ENCODE measurements around the gene ZFPM1.
"Not testable (repeated sequence)": the region's sequence is repeated elsewhere in the genome, so short reads cannot be mapped to it uniquely, and the experiment has no call there.

ZFPM1 gene

DNA sequence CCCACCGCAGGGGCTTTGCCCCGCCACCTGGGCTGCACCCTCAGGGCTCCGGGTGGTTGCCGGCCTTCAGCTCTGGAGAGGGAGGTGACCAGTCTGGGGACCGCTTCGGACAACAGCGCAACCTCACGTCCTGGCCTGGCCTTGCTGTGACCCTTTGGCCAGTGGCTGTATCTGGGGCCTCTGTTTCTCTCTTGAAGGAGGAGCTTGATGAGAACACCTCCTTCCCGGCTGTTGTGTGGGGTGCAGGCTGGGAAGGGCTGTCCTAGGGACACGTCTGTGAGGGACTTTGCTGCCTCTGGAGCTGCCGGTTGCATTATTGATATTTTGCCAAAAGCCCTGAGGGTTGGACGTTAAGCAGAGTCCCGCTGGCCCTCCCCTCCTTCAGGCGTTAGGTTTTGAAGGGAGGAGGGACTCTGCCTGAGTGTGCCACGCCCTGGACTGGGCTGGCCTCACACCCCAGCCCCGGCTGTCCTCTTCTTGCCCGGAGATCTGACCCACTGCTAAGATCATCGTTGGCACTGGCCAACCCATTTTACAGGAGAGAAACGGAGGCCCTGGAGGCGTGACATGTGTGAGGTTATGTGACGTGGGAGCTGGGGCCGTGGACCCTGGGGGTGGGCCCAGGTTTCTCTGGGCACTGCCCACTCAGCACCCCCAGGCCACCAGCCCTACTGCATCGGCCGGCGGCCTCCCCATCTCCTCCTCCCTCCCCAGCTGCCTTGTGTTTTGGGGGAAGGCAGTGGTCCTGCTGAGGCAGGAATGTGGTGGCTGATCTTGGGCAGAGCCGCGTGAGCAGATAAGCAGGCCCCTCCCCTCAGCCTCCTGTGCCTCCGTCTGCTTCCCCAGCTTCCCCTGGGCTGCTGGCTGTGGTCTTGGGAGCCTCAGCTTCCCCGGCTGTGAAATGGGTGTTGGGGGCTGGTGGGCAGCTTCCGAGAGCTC lies 8.5 kb downstream of the ZFPM1 start:
- no peak overlapping the region for H3K4me3 ChIP-seq (ENCODE audit: low read depth, low read length)
- no peak for DNase-seq (ENCODE audit: low read depth)

DNA sequence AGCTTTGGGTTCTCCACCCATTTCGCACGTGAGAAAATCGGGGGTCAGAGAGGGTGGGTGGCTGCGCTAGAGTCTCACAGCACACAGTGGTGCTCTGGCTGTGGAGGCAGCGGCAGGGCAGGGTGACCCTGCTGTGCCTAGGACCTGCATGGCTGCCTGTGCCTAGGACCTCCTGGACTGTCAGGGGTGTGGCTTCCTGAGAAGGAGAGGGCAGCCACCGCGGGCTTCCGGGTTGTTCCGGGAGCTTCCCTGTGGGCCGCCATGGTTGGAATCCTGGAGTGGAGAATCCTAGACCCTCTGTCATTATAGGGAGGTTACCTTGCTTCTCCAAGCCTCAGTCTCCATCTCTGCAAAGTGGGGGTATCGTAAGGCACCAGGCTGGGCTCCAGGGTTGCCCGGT lies 9.3 kb downstream of the ZFPM1 start:
- no peak overlapping the region for H3K4me3 ChIP-seq (ENCODE audit: low read depth, low read length)
- no peak for DNase-seq (ENCODE audit: low read depth)

DNA sequence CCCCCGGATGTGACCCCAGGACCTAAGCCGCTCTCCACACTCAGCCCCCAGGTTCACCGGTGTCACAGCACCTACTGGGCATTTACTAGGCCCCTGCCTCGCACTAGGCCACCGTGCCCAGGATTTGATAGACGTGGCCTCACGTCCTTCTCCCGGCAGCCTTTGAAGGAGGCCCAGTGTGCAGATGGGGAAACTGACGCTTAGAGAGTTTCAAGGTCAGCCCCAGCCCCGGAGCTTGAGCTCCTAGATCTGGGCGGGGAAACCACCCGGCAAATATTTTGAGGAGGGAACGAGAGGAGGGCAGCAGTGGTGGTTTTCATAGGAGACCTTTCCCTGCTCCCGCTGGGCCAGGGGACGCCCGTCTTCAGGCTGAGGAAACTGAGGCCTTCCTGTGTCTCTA lies 10.3 kb downstream of the ZFPM1 start:
- H3K4me3 ChIP-seq (ENCODE audit: low read depth, low read length), result no peak overlapping the region

DNA sequence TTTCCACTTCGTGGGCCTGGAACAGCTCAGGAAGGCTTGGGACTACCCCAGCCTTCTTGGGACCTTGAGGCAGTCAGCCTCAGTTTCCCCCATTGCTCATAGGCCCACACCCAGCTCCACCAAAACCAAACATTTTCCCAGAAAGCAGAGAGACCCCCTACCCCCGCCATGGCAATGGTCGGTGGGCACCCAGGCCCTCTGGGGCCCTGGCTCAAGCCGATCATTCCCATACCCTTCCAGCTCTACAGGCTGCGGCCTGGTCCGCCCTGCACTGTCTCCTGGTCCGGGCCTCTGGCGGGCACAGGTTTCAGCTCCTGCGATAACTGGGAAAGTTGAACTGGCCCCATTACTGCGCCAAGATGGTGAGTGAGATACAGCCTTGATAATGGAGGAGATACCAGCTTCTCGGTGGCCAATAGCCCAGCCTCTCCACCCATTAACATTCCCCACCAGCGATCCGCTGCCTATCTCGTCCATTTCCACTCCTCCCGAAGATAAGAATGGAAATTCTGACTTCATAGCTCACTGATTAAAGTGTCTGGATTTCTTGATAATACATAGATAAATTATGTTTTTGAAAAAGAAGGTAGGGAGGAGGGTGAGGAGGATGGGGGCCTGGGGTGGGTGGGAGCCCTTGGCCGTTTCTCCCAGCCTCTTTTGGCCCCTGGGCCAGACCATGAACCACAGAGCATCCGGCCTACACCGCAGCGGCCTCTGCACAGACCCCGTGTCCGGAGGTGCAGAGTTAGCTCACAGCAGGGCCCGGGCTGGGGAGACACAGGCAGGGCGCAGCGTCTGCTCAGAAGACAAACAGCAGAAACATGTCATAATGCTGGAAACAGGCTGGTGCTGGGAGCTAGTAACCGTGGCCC lies 11.6 kb downstream of the ZFPM1 start:
- no peak for DNase-seq (ENCODE audit: low read depth)
- no peak overlapping the region for H3K4me3 ChIP-seq (ENCODE audit: low read depth, low read length)

More for the DNA sequence above, 10.3 kb downstream of the ZFPM1 start:
- no peak for DNase-seq (ENCODE audit: low read depth)

DNA sequence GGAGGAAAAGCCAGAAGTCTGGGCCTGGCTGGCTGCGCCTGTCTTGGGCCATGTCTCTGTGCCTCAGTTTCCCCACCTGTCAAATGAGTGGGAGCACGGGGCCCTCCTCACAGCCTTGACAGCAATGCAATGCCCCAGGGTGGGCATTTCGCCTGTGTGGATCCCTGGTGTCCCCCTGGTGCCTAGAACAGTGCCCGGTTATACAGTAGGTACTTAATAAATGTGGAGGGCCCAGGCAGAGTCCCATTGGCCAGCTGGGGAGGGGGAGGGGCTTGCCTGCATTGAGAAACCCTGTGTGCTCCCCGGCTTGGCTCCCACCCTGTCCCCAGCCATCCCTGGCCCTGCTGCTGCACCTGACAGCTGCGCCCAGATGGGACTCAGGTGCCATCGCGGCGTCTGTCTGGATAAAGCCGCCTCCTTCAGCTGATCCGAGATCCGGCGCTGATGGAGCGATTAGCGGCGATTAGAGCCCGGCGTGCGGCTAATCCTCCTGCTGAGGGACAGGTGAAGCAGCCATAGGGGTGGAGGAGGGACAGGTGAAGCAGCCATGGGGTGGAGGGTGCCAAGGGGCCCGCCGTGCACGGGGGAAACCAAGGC lies 12.4 kb downstream of the ZFPM1 start:
- no peak overlapping the region for H3K4me3 ChIP-seq (ENCODE audit: low read depth, low read length)
- DNase-seq (ENCODE audit: low read depth), result no peak

DNA sequence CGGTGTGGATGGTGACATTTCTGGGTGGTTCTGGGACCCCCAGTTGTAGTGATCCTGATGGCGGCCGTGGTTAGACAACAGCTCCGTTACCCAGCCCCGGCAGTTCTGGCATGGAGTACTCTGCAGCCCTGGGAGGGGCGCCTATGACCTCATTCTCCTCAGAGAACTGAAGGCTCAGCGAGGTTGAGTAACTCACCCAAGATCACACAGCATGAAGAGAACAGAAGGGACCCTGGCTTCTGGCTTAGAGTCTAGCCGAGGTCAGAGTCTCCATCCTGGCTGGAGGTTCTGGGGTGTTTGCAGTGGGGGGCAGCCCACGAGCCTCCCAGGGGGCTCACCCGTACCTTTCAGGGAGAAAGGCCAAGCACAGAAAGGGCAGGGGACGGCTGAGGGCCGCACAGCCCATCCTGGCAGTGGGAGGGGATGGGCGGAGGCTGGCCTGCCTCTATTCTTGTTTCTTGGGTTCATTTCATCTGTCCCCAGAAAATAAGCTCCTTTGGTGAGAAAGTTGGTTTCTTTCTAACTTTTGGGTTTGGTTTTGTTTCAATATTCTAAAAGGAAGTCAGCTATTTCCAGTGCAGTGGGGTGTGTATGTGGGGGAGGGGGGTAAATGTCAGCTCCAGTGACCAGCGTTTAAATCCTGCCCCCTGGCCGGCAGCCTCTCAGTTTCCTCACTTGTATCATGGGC lies 13.2 kb downstream of the ZFPM1 start:
- no peak overlapping the region for H3K4me3 ChIP-seq (ENCODE audit: low read depth, low read length)
- DNase-seq (ENCODE audit: low read depth), result no peak

DNA sequence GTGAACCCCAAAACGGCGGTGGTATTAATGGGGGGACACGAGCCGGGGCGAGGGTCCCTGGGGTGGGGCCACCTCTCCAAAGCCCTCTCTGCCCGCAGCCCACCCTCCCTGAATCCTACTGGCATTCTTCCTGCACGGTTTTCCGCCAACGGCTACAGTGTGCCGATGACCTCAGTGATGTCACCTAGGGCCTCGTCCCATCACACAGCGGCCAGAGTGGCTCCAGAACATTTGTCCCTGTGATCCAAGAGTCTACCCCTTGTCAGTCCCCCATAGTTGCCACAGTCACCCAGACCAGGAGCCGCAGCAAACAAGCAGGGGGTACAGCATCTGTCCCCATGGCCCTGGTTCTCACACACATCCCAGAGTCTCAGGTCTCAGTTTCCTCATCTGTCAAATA lies 13.9 kb downstream of the ZFPM1 start:
- no peak overlapping the region for H3K4me3 ChIP-seq (ENCODE audit: low read depth, low read length)
- no peak for DNase-seq (ENCODE audit: low read depth)

DNA sequence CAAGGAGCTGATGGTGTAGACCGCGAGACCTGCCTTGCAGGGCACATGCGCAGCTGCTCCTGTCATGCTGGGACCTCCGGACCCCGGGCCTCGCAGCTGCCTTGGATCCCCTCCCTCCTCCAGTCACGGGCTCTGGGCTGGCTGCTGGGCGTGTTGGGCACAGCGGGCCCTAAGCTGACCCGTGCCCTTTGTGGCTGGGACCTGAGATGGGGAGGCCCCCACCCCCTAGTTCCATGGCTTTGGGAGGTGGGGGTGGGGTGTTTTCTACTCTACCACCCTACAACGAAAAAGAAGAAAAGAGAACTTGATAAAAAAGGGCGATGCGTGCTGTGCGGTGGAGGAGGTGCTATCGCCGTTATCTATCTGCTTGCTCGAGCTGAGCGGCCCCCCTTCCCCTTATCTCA lies 14.5 kb downstream of the ZFPM1 start:
- DNase-seq (ENCODE audit: low read depth), result no peak
- no peak overlapping the region for H3K4me3 ChIP-seq (ENCODE audit: low read depth, low read length)

DNA sequence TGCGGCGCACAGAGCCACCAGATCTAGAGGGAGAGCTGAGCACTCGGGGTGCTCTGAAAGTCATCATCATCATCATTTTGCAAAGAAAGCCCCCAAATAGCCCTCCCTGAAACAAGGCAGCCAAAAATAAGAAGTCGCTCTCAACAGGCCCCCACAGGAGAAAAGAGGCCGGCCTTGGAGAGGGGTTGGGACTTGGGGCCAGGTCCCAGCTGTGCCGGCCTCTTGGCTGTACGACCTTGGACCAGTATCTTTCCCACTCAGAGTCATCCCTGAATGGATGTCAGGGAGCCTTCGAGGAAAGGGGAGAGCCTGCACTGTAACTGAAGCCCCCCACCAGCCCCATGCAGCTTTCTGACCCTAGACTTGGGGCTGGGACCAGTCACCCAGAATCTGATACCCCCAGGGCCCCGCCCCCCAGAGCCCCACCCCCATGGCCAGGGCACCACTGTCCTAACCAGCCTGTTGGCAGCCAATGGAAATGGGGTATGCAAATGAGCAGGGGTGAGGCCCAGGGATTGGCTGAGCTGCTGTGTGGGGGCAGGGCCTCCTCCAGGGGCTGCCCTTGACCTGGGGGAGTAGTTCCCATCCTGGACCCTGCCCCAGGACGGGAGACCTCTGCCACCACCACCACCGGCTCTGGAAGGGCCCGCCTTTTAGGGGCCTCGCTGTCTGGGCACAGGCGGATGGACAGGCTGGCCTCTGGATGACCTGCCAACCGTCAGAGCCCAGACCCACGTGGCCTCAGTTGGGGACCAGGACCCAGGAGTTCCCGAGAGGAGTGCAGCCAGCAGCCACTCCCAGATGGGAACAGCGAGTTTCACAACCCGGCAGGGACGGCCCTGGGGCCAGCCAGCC lies 15.4 kb downstream of the ZFPM1 start:
- H3K4me3 ChIP-seq (ENCODE audit: low read depth, low read length), result no peak overlapping the region
- no peak for DNase-seq (ENCODE audit: low read depth)

DNA sequence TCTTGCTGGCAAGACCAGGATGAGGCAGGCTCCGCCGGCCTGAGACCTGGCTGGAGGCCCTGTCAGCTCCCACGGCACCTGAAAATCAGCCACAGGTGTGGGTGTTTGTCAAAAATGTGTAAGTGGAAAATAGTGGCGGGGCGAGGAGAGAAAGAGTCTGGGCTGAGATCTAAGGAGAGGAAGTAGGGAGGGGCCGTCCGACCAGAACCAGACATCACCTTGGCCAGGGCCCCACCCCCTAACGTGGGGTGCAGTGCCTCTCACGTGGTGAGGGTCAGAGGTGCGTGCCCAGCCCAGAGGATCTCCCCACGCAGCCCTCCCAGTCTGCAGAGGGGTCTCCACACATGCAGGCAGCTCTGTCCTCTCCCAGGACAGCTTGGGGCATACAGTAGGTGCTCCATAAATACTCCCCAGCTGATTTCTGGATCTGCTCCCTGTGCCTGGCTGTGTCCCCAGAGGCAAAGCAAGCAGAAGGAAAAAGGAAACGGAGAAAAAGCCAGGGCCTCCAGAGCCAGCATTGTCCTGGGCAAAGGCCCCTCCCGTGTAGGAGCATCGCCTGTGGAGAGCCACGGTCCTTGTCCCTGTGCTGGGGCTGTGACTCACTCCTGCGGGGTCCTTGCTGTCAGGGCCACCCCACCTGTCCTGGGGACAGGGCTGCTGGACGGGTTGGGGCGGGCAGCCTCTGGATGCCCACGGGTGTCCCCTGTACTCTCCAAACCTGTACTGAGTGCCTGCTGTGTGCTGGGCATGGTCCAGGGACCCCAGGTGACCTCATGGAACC lies 16.7 kb downstream of the ZFPM1 start:
- DNase-seq (ENCODE audit: low read depth), result no peak
- H3K4me3 ChIP-seq (ENCODE audit: low read depth, low read length), result no peak overlapping the region

DNA sequence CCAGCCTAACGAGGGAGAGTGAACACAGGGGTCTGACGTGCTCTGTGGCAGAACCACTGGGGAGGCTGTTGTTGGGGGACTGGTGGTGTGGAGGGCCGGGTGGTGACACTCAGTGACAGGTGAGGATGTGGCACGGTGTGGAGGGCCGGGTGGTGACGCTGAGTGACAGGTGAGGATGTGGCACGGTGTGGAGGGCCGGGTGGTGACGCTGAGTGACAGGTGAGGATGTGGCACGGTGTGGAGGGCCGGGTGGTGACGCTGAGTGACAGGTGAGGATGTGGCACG lies 17.3 kb downstream of the ZFPM1 start:
- DNase-seq (ENCODE audit: low read depth), result not testable (repeated sequence)

DNA sequence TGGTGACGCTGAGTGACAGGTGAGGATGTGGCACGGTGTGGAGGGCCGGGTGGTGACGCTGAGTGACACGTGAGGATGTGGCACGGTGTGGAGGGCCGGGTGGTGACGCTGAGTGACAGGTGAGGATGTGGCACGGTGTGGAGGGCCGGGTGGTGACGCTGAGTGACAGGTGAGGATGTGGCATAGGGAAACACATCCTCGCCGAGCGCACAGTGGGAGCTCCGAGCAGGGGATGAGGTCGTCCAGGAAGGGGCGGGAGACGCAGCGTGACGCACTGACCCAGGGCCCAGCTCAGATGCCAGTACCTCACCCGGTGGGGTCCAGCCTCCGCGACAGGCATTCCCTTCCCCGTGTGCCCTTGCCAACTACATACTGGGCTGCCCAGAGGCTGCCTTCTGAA lies 17.6 kb downstream of the ZFPM1 start:
- not testable (repeated sequence) for H3K4me3 ChIP-seq (ENCODE audit: low read depth, low read length); DNase-seq (ENCODE audit: low read depth)

More for the DNA sequence above, 17.3 kb downstream of the ZFPM1 start:
- H3K4me3 ChIP-seq (ENCODE audit: low read depth, low read length), result not testable (repeated sequence)

DNA sequence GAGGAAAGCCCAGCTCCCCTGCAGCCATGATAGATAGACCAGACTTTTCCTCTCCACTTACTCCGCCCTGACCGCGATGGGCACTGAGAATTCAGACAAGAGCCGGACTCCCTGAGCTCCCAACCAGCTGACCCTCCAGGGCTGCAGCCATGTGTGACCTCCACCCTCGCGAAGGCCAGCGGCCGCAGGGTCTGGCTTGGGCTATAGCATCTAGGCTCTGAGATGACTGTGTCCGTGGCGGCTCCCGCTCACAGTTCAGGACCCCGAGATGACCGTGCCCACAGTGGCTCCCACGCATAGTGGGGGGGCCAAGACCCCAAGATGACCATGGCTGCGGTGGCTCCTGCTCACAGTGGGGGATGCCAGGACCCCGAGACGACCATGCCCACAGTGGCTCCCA lies 18.0 kb downstream of the ZFPM1 start:
- DNase-seq (ENCODE audit: low read depth), result no peak
- no peak overlapping the region for H3K4me3 ChIP-seq (ENCODE audit: low read depth, low read length)

DNA sequence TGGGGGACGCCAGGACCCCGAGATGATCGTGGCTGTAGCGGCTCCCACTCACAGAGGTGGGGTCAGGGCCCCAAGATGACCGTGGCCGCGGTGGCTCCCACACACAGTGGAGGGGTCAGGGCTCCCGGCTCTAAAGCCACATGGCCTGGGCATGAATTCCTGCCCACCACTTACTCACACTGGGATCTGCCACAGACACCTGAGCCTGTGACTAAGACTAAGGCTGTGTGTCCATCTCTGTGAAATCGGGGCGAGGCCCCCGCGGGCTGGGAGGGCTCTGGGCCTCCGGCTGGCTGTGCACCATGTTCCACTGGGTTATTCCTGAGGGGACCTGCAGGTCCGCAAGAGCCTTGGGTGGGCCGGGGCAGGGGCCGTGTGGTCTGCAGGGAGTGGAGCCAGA lies 18.5 kb downstream of the ZFPM1 start:
- H3K4me3 ChIP-seq (ENCODE audit: low read depth, low read length), result no peak overlapping the region
- no peak for DNase-seq (ENCODE audit: low read depth)

DNA sequence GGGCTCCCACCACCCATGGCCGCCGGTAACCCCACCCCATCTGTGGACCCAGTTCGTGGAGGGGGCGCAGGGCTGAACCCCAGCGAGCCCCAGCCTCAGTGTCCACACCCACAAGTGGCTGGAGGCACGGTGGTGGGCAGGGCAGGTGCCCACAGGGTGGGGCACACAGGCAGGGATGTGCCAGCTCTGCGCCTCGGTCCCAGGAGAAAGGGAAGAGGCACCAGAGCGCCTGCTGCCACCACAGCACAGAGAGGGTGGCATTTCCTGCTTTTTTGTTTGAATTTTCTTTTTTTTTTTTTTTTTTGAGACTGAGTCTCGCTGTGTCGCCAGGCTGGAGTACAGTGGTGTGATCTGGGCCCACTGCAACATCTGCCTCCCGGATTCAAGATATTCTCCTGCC lies 19.0 kb downstream of the ZFPM1 start:
- no peak overlapping the region for H3K4me3 ChIP-seq (ENCODE audit: low read depth, low read length)
- DNase-seq (ENCODE audit: low read depth), result no peak

DNA sequence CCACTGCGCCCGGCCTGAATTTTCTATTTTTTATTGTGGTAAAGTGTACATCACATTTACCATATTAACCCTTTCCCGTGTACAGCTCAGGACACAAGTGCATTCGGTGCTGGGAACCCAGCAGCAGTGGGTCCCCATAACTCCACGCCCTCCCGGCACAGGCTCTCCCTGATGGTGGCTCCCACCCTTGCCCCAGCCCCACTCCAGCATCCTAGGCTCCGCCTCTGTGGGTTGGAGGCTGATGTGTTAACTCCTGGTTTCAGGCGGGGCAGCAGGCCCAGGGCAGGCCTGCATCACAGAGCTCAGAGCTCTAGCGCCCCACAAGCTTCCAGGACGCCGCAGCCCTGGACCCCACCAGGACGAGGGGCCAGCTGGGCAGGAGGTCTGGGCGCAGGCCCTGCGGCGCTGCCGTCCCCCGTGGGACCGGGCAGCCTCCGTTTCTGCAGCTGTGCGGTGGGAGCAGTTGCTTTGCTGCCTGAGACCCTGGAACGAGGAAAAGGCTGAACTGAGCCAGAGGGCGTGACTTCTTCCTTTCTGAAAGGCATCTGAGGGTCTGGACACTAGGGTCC lies 19.6 kb downstream of the ZFPM1 start:
- no peak overlapping the region for H3K4me3 ChIP-seq (ENCODE audit: low read depth, low read length)
- no peak for DNase-seq (ENCODE audit: low read depth)

DNA sequence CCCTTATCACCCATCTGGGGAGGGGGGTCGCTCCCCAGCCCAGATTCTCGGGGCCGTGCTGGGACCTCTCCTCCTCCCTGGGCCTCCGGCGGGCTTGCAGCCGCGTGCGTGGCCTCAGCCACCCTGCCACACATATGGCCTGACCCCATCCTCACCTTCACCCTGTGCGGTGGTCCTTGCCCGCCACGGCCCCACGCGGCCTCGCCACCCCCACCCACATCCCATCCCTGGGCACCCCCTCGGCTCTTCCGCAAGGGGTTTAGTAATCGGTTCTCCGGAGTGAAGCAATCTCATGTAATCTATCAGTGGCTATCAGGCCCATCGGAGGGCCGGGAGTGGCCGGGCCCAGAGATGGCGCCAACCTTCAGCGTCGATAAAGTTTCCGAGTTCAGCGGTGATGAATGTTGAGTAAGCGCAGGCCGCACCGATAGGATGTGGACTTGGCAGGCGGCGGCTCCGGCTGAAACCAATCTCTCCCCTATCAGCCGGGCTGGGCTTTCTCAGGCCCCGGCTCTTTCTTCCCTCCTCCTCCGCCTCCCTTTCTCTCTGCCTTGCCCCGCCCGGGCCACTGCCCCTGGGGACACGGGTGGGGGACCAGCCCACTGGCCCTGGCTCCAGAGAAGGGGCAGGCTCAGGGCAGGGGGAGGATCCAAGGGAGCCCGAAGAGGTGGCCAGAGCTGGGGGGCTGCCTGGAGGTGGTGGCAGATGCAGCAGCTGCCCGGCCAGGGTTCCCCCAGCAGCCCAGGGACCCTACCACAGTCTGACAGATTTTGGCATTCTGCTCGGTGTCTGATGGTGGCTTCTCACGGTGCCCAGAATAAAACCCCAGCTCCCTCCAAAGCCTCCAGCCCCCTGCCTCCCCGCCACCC lies 20.8 kb downstream of the ZFPM1 start:
- no peak overlapping the region for H3K4me3 ChIP-seq (ENCODE audit: low read depth, low read length)

More for the DNA sequence above, 20.8 kb downstream of the ZFPM1 start:
- no peak for DNase-seq (ENCODE audit: low read depth)
